ENCODE data around the gene CD2.

CD2 gene

DNA sequence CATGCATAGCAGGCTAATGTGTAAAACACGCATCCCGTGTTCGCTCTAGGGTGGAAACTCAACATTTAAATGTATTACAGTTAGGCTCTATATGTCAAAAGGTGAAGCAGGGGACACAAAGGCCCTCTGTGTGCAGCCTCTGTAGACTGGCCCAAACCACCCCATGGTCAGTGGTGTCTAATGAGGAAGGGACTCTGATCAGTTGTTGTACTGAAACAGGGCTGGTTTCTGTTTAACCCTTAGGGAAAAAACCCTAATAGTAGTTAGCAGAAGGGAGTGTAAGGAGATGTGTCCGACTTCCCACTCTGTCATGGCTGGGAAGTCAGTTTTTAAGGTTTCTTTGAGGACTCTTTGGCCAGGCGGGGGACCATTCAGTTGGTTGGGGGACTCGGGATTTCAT lies 21.5 kb upstream of the CD2 start:
- TF ChIP-seq, protein P1, sequence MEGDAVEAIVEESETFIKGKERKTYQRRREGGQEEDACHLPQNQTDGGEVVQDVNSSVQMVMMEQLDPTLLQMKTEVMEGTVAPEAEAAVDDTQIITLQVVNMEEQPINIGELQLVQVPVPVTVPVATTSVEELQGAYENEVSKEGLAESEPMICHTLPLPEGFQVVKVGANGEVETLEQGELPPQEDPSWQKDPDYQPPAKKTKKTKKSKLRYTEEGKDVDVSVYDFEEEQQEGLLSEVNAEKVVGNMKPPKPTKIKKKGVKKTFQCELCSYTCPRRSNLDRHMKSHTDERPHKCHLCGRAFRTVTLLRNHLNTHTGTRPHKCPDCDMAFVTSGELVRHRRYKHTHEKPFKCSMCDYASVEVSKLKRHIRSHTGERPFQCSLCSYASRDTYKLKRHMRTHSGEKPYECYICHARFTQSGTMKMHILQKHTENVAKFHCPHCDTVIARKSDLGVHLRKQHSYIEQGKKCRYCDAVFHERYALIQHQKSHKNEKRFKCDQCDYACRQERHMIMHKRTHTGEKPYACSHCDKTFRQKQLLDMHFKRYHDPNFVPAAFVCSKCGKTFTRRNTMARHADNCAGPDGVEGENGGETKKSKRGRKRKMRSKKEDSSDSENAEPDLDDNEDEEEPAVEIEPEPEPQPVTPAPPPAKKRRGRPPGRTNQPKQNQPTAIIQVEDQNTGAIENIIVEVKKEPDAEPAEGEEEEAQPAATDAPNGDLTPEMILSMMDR (IDR thresholded peaks at IDR 0.05; ENCODE audit: low read depth, low read length) = no peak
- no peak for DNase-seq (ENCODE audit: extremely low read depth, low read depth)

DNA sequence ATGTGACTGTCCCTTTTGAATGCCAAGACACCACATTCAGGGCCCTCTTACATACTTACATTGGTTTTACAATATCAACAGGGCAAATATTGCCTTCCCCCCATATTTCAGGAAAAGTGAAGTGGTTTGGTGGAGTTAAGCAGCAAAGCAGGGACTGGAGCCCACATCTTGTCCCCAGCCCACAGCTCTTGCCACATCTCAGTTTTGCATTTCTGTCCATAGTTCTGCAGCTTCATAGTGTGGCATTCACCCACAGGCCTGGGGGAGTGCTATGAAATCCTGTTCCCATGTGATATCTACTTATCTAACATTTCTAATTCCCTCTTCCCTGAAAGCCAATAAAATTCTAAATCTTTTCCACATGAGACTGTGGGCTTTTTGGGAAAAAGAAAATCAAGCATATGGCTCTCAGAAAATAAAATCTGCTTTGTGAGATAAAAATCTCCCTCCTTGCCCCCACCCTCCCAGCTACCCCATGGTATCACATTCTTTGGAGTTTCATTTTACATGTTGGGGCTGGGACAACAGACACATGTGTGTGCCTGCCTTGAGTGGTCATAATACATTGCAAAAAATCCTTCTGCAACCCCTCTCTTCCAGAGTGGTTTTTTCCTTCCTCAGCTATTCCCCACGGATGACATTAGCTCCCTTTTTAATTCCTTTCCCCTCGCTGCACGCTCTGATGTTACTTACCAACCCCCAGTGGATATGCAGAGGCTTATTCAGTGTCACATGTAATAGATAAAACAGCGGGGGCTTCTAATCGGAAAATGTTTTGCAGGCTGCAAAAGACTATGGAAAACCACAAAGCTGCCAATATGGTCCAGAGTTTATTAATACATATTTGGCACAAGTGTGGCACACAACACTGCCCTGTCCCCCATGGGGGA lies 20.5 kb upstream of the CD2 start:
- TF ChIP-seq, protein P1 (IDR thresholded peaks at IDR 0.05; ENCODE audit: low read depth, low read length) = no peak
- DNase-seq (ENCODE audit: extremely low read depth, low read depth) = no peak

DNA sequence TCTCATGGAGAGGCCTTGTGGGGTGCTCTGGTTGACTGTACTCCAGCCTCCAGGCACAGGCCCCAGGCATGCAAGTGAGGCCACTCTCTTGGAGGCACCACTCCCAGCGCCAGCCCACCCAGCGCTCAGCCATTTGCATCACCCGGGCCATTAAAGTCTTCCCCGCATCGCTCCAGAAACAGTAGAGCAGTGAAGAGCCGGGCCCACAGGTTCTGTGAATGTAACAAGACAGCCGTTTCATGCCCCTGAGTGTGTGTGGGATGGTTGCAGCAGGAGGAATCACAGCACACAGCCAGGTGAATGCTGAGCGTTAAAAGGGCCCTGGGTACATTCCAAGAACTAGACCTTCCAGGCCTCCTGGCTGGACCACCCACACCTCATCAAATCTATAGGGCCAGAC lies 19.0 kb upstream of the CD2 start:
- DNase-seq (ENCODE audit: extremely low read depth, low read depth) = no peak
- TF ChIP-seq, protein P1 (IDR thresholded peaks at IDR 0.05; ENCODE audit: low read depth, low read length) = no peak

DNA sequence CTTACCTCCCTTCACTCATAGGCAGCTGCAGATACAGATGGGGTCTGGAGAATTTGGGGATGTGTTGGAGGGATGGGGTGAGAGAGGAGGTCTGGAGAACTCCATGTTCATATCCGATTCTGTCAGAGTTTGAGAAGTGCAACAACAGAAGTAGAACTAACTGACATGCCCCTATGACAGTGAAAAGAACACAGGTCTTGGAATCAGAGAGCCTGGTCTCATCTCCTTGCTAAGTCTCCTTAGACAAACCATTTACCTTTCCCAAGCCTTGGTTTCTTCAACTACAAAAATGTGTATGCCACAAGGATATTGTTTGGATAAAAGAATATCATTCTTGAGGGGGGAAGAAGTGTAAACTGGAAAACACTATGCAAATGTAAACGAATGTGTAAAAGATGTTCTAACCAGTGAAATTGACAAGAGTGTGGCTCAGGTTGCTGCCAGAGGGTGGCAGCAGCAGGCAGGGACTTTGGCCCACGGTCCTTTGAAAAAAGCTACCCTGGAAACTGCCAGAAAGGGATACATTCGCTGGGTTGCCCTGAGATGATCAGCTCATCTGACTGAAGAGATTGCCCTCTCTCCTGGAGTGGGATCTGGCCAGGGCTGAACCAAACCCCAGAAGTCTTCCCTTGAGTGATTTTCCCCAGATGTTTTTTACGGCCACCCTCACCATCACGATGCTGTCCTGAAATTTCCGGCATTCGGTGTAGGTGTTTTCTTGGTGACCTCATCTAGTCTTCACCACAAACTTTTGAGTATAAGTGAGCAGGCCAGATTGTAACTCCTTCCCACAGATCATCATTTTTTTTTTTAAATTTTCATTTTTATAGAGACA lies 17.0 kb upstream of the CD2 start:
- TF ChIP-seq, protein P1 (IDR thresholded peaks at IDR 0.05; ENCODE audit: low read depth, low read length) = peak; percentile 88
- peak; percentile 24 for DNase-seq (ENCODE audit: extremely low read depth, low read depth)

DNA sequence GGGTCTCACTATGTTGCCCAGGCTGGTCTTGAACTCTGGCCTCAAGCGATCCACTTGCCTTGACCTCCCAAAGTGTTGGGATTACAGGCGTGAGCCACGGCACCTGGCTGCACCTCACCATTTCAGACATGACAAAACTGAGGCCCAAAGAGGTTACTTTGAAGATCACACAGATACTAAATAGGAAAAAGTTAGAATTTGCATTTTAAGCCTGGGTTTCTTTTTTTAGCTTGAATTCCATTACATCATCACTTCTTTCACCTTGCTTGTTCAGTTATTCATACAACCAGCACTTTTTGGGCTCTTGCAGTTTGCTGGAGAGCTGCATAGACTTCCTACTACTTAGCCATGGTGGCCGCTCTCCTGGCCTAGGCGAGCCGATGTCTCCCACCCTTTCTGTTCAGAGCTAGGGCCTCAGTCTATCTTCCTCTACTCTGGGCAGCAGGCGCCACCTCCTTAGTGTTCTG lies 16.3 kb upstream of the CD2 start:
- DNase-seq (ENCODE audit: extremely low read depth, low read depth) = no peak
- TF ChIP-seq, protein P1 (IDR thresholded peaks at IDR 0.05; ENCODE audit: low read depth, low read length) = no peak

DNA sequence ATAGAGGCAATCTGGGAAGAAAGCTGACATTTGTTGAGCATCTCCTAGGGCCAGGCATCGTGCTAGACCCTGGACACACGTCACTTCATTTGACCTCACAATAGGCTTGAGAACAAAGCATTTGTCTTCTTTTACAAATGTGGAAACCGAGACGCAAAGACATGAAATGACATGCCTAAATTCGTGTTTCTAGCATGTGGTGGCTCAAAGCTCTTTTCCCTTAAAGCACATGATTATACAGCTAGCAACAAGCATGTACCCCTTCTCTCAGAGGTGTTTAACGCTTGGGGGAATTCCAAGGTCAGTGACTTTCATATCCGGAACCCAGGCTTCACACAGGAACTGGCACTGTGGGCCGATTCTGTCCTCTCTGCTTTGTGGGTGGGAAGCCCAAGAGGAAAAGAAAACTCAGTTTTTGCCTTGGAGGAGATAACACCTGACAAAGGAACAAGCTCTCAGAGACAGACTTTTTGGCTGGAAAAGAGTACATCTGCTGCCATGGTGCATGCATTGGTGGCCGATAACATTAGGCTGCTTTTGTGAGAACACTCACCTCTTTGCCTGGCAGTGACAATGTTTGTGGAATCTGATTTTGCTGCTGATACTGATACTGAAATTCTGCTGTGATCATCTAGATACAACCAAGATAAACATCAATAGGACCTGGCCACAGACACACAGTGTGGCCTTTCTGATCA lies 15.4 kb upstream of the CD2 start:
- TF ChIP-seq, protein P1 (IDR thresholded peaks at IDR 0.05; ENCODE audit: low read depth, low read length) = no peak
- no peak for DNase-seq (ENCODE audit: extremely low read depth, low read depth)

Measured in AG09319 (cell line).